ENCODE data around the gene GJD4.

The GJD4 gene

GRCh38 chr10:35652824-35653223 lies 47.7 kb downstream of the GJD4 start:
- no peaks in the 10 kb centered on the region for H3K9me3 ChIP-seq
- H3K36me3 ChIP-seq, result no peaks in the 10 kb centered on the region

GRCh38 chr10:35657621-35658020 lies 52.5 kb downstream of the GJD4 start:
- DNase-seq, result no peak
- TF ChIP-seq CTCF (IDR thresholded peaks at IDR 0.05; ENCODE audit: low read depth, low read length), result no peak
- Histone ChIP-seq H3K27me3 (no peaks in the 10 kb centered on the region), H3K36me3 (no peaks in the 10 kb centered on the region), H3K4me1 (no peaks in the 10 kb centered on the region), H3K4me3 (ENCODE audit: low read depth, low read length) (no peak overlapping the region), H3K9me3 (no peaks in the 10 kb centered on the region)

More at GRCh38 chr10:35652824-35653223, 47.7 kb downstream of the GJD4 start:
- TF ChIP-seq CTCF (IDR thresholded peaks at IDR 0.05; ENCODE audit: low read depth, low read length), result no peak
- DNase-seq, result no peak
- Histone ChIP-seq H3K4me1 (no peaks in the 10 kb centered on the region), H3K4me3 (ENCODE audit: low read depth, low read length) (no peak overlapping the region), H3K27me3 (no peaks in the 10 kb centered on the region)

All from BE2C (cell line).